A549 (cell line): ENCODE measurements around the gene VAV3.

Experiments
- CEBPB ChIP-seq, 2 experiments: fragments of >200 bp in 1 of 2; sonication (Bioruptor Twin) in 1 of 2; formaldehyde crosslinking in 1 of 2; IDR thresholded peaks; 2 replicates each; pipeline ENCODE4 v1.6.1; 2012 to 2016
- CTCF ChIP-seq: fragments of >200 bp; sonication (Bioruptor Twin); formaldehyde crosslinking; IDR thresholded peaks from 3 replicates; pipeline ENCODE4 v1.5.1; 2016
- EHMT2 ChIP-seq: fragments of 200-600 bp; sonication (generic); IDR thresholded peaks from 2 replicates; pipeline ENCODE4 v1.6.1; 2016; ENCODE audit warnings: antibody characterized with exemption, low read depth, mild to moderate bottlenecking, moderate library complexity
- EP300 ChIP-seq, 2 experiments: fragments of >200 bp; sonication (Bioruptor Twin); formaldehyde crosslinking; IDR thresholded peaks; 2 replicates in 1 of 2; 3 replicates in 1 of 2; pipeline ENCODE4 v1.6.1; 2016 to 2017
- JUN ChIP-seq, 2 experiments: fragments of >200 bp; sonication (Bioruptor Twin); formaldehyde crosslinking; IDR thresholded peaks; 2 replicates in 1 of 2; 3 replicates in 1 of 2; pipeline ENCODE4 v1.6.1; 2016 to 2017
- KDM1A ChIP-seq: fragments of 200-600 bp; sonication (generic); IDR thresholded peaks from 2 replicates; pipeline ENCODE4 v1.6.1; 2016; ENCODE audit warnings: low read depth, mild to moderate bottlenecking
- NFE2L2 ChIP-seq: fragments of 150-350 bp; conservative IDR thresholded peaks from 2 replicates; pipeline ENCODE4 v1.6.1; 2014; ENCODE audit warnings: low read length
- NR3C1 ChIP-seq: fragments of >200 bp; sonication (Bioruptor Twin); formaldehyde crosslinking; IDR thresholded peaks from 3 replicates; pipeline ENCODE4 v1.6.1; 2017
- POLR2A ChIP-seq: IDR thresholded peaks from 2 replicates; pipeline ENCODE4 v1.6.1; 2012; ENCODE audit warnings: mild to moderate bottlenecking, low read length
- RAD21 ChIP-seq, 2 experiments: fragments of >200 bp in 1 of 2; sonication (Bioruptor Twin) in 1 of 2; formaldehyde crosslinking in 1 of 2; IDR thresholded peaks in 1 of 2; conservative IDR thresholded peaks in 1 of 2; 2 replicates in 1 of 2; 3 replicates in 1 of 2; pipeline ENCODE4 v1.6.1; 2012 to 2018; ENCODE audit warnings: inconsistent platforms in 1 of 2
- RFX5 ChIP-seq: fragments of 450-650 bp; IDR thresholded peaks from 2 replicates; pipeline ENCODE4 v1.7.1; 2014; ENCODE audit warnings: antibody characterized with exemption, mild to moderate bottlenecking, moderate library complexity

GRCh38 chr1:107600607-107601160 is 364.3 kb downstream of the VAV3 start:
- TF ChIP-seq RFX5 (no peak), POLR2A (no peak), CTCF (no peak), KDM1A (no peak), JUN (IDR thresholded peaks at IDR 0.05) (no peak), RAD21 (conservative IDR thresholded peaks at IDR 0.05 in 1 of 2, IDR thresholded peaks at IDR 0.05 in 1 of 2) (no peak), NFE2L2 (no peak), EP300 (IDR thresholded peaks at IDR 0.05) (no peak), CEBPB (IDR thresholded peaks at IDR 0.05) (no peak), EHMT2 (no peak), NR3C1 (no peak)
